ENCODE results near the gene UBR4. TPM values are rescaled to one million over a fixed set of nuclear protein-coding genes. Genes with fewer than 3 reads are reported as not detected.
"Not testable (repeated sequence)": the region's sequence is repeated elsewhere in the genome, so short reads cannot be mapped to it uniquely, and the experiment has no call there.

Gene UBR4
- total RNA-seq (ENCODE audit: low replicate concordance), result 108 and 110 TPM in 2 replicates
- long read RNA-seq, partial matches to known transcripts, result 49 of 68 reads
- long read RNA-seq, other reads (novel, unspliced or antisense), result 19 of 68 reads

- no peaks in the 10 kb centered on the region for H3K9me3 Mint-ChIP-seq
- H3K27me3 Mint-ChIP-seq, result no peaks in the 10 kb centered on the region
- H3K4me3 Mint-ChIP-seq, result peak within 1 kb of the TSS; percentile 94
- H3K27ac Mint-ChIP-seq, result peak within 1 kb of the TSS; percentile 99
- H3K36me3 Mint-ChIP-seq, result peaks cover 4% of the 10 kb centered on the region
- DNase-seq (ENCODE audit: extremely low spot score, unreplicated experiment), result peak; percentile 96
- H3K4me1 Mint-ChIP-seq (ENCODE audit: unreplicated experiment), result peaks cover 31% of the 10 kb centered on the region
- TF ChIP-seq CTCF (conservative IDR thresholded peaks at IDR 0.05), result no peak
These were observed at the start of gene UBR4 for GRCh38 chr1:19209990-19210771. Gene UBR4, minus strand, starts transcription at chr1:19210266. Its CDS starts 18 bp downstream, at chr1:19210248.

GRCh38 chr1:19258353-19258752 is 48.3 kb upstream of the UBR4 start:
- Mint-ChIP-seq H3K4me3 (no peak overlapping the region), H3K4me1 (ENCODE audit: unreplicated experiment) (peaks cover 6% of the 10 kb centered on the region), H3K27me3 (no peaks in the 10 kb centered on the region), H3K9me3 (no peaks in the 10 kb centered on the region), H3K27ac (no peak overlapping the region), H3K36me3 (peaks cover 5% of the 10 kb centered on the region)
- no peak for DNase-seq (ENCODE audit: extremely low spot score, unreplicated experiment)
- no peak for TF ChIP-seq CTCF (conservative IDR thresholded peaks at IDR 0.05)

GRCh38 chr1:19257178-19257914 is 47.3 kb upstream of the UBR4 start:
- DNase-seq (ENCODE audit: extremely low spot score, unreplicated experiment), result no peak
- no peak overlapping the region for H3K4me3 Mint-ChIP-seq
- peaks cover 5% of the 10 kb centered on the region for H3K36me3 Mint-ChIP-seq
- no peak overlapping the region for H3K27ac Mint-ChIP-seq
- peaks cover 12% of the 10 kb centered on the region for H3K4me1 Mint-ChIP-seq (ENCODE audit: unreplicated experiment)
- H3K9me3 Mint-ChIP-seq, result no peaks in the 10 kb centered on the region
- H3K27me3 Mint-ChIP-seq, result no peaks in the 10 kb centered on the region
- TF ChIP-seq CTCF (conservative IDR thresholded peaks at IDR 0.05), result no peak

- H3K27me3 Mint-ChIP-seq; H3K9me3 Mint-ChIP-seq; H3K36me3 Mint-ChIP-seq; H3K27ac Mint-ChIP-seq; H3K4me3 Mint-ChIP-seq; DNase-seq (ENCODE audit: extremely low spot score, unreplicated experiment): not testable (repeated sequence)
- H3K4me1 Mint-ChIP-seq (ENCODE audit: unreplicated experiment), result peaks cover 12% of the 10 kb centered on the region
These were observed 46.2 kb upstream of the UBR4 start for GRCh38 chr1:19256301-19256700.

- Mint-ChIP-seq H3K4me1 (ENCODE audit: unreplicated experiment) (peaks cover 16% of the 10 kb centered on the region), H3K9me3 (no peaks in the 10 kb centered on the region), H3K36me3 (peaks cover 5% of the 10 kb centered on the region), H3K27ac (no peak overlapping the region), H3K4me3 (no peak overlapping the region), H3K27me3 (no peaks in the 10 kb centered on the region)
- no peak for DNase-seq (ENCODE audit: extremely low spot score, unreplicated experiment)
- TF ChIP-seq CTCF (conservative IDR thresholded peaks at IDR 0.05), result no peak
These were observed 45.2 kb upstream of the UBR4 start for GRCh38 chr1:19255288-19255687.

GRCh38 chr1:19254416-19254815 is 44.4 kb upstream of the UBR4 start:
- no peak overlapping the region for H3K4me3 Mint-ChIP-seq
- no peaks in the 10 kb centered on the region for H3K9me3 Mint-ChIP-seq
- no peaks in the 10 kb centered on the region for H3K27me3 Mint-ChIP-seq
- H3K27ac Mint-ChIP-seq, result no peak overlapping the region
- H3K36me3 Mint-ChIP-seq, result peaks cover 5% of the 10 kb centered on the region
- no peak for TF ChIP-seq CTCF (conservative IDR thresholded peaks at IDR 0.05)
- H3K4me1 Mint-ChIP-seq (ENCODE audit: unreplicated experiment), result peaks cover 18% of the 10 kb centered on the region
- DNase-seq (ENCODE audit: extremely low spot score, unreplicated experiment), result no peak

Measured in type B pancreatic cell (in vitro differentiated cells).